Thyroid gland (tissue), 4 donors: ENCODE results near the gene NFIB. TPM values are rescaled to one million over a fixed set of nuclear protein-coding genes. Genes with fewer than 3 reads are reported as not detected.

Source experiments
- DNase-seq, 2 donors: peaks; one replicate each; pipeline ENCODE4 v3.0.0-alpha.2; 2019
- H3K27ac ChIP-seq, 3 donors: fragments of 200-600 bp; sonication (generic); 1 replicate in 2 of 3; 2 replicates in 1 of 3; pipeline ENCODE4 v1.5.1; 2016 to 2019; ENCODE audit warnings: mild to moderate bottlenecking in 1 of 3, moderate library complexity in 1 of 3
- H3K27me3 ChIP-seq: fragments of 200-600 bp; sonication (generic); one replicate; pipeline ENCODE4 v1.5.1; 2019
- H3K36me3 ChIP-seq, 2 donors: fragments of 200-600 bp; sonication (generic); one replicate each; pipeline ENCODE4 v1.5.1; 2016 to 2019
- H3K4me1 ChIP-seq, 2 donors: fragments of 200-600 bp; sonication (generic); one replicate each; pipeline ENCODE4 v1.5.1; 2017 to 2019
- H3K4me3 ChIP-seq, 3 donors: fragments of 200-600 bp; sonication (generic); replicated peaks in 1 of 3; 1 replicate in 2 of 3; 2 replicates in 1 of 3; pipeline ENCODE4 v1.5.1; 2016; ENCODE audit warnings: mild to moderate bottlenecking in 1 of 3
- H3K9me3 ChIP-seq: fragments of 200-600 bp; sonication (generic); one replicate; pipeline ENCODE4 v1.5.1; 2017
- CTCF ChIP-seq, 6 experiments: fragments of 200-600 bp in 3 of 6; fragments of 450-650 bp in 3 of 6; sonication (generic) in 3 of 6; IDR thresholded peaks; one replicate each; pipeline ENCODE4 v1.5.1; 2016 to 2019; ENCODE audit warnings: antibody characterized with exemption in 6 of 6, mild to moderate bottlenecking in 2 of 6, inconsistent platforms in 1 of 6, moderate library complexity in 1 of 6
- POLR2A ChIP-seq, 2 donors: fragments of 450-650 bp; IDR thresholded peaks; one replicate each; pipeline ENCODE4 v1.6.1; 2017; ENCODE audit warnings: antibody characterized with exemption in 2 of 2, mild to moderate bottlenecking in 2 of 2, moderate library complexity in 1 of 2
- WGBS, 2 donors: methylation state at CpG; one replicate each; pipeline ENCODE4 v1.1.5; 2017; 5-methylcytosine and 5-hydroxymethylcytosine counted together
- intact Hi-C: fragments of 100-400 bp; cut with DNase I; formaldehyde crosslinking; loops from one replicate; pipeline ENCODE4 v1.15.1; 2023
- total RNA-seq, 4 donors: library from RNA; depleted of rRNA; stranded (reverse); fragments of >200 nt; gene quantifications; one replicate each; pipeline ENCODE4 v1.2.3, GENCODE V29; 2016

Gene NFIB
- total RNA-seq, 4 donors from 2014 or later = 57.9 to 144 (median 125) TPM

GRCh38 chr9:14140096-14140697 is 173.7 kb downstream of the NFIB start:
- intact Hi-C loops = no loop called here
- Histone ChIP-seq H3K36me3 (no peaks in the 10 kb centered on the region), H3K27ac (peak overlapping the region in 1 of 3 donors; percentile 4), H3K4me3 (no peak overlapping the region), H3K9me3 (no peaks in the 10 kb centered on the region), H3K27me3 (no peaks in the 10 kb centered on the region), H3K4me1 (peaks cover 12 to 14% of the 10 kb centered on the region in 2 donors)
- TF ChIP-seq POLR2A (IDR thresholded peaks at IDR 0.05) = no peak
- no peak for TF ChIP-seq CTCF (IDR thresholded peaks at IDR 0.05)
- DNase-seq = no peak

GRCh38 chr9:14139287-14139686 is 174.7 kb downstream of the NFIB start:
- WGBS, 2 donors = 77 to 81% methylated on average over 1 of the region's 1 CpG
- Histone ChIP-seq H3K4me1 (peaks cover 12 to 14% of the 10 kb centered on the region in 2 donors), H3K27ac (no peak overlapping the region), H3K36me3 (no peaks in the 10 kb centered on the region), H3K4me3 (no peak overlapping the region), H3K27me3 (no peaks in the 10 kb centered on the region), H3K9me3 (no peaks in the 10 kb centered on the region)
- TF ChIP-seq CTCF (IDR thresholded peaks at IDR 0.05) (no peak), POLR2A (IDR thresholded peaks at IDR 0.05) (no peak)
- intact Hi-C loops = no loop called here
- DNase-seq = no peak

- no peak for DNase-seq
- peaks cover 12 to 14% of the 10 kb centered on the region in 2 donors for H3K4me1 ChIP-seq
- WGBS, 2 donors = 92 to 96% methylated on average over 3 of the region's 3 CpGs
- intact Hi-C loops = no loop called here
- TF ChIP-seq POLR2A (IDR thresholded peaks at IDR 0.05) (no peak), CTCF (IDR thresholded peaks at IDR 0.05) (no peak)
- no peaks in the 10 kb centered on the region for H3K27me3 ChIP-seq
- H3K4me3 ChIP-seq = no peak overlapping the region
- H3K27ac ChIP-seq = no peak overlapping the region
- no peaks in the 10 kb centered on the region for H3K36me3 ChIP-seq
- no peaks in the 10 kb centered on the region for H3K9me3 ChIP-seq
Observed at GRCh38 chr9:14136646-14137370, 177.1 kb downstream of the NFIB start.

- WGBS, 2 donors = 94 to 97% methylated on average over 3 of the region's 3 CpGs
- H3K4me1 ChIP-seq = peaks cover 12 to 14% of the 10 kb centered on the region in 2 donors
- DNase-seq = no peak
- no peaks in the 10 kb centered on the region for H3K36me3 ChIP-seq
- H3K27ac ChIP-seq = no peak overlapping the region
- no peak for TF ChIP-seq CTCF (IDR thresholded peaks at IDR 0.05)
- no peak for TF ChIP-seq POLR2A (IDR thresholded peaks at IDR 0.05)
- no peaks in the 10 kb centered on the region for H3K9me3 ChIP-seq
- intact Hi-C loops = no loop called here
- H3K27me3 ChIP-seq = no peaks in the 10 kb centered on the region
- H3K4me3 ChIP-seq = no peak overlapping the region
Observed at GRCh38 chr9:14136047-14136635, 177.8 kb downstream of the NFIB start.

- no peak for TF ChIP-seq CTCF (IDR thresholded peaks at IDR 0.05)
- TF ChIP-seq POLR2A (IDR thresholded peaks at IDR 0.05) = no peak
- no peak for DNase-seq
- no peaks in the 10 kb centered on the region for H3K27me3 ChIP-seq
- H3K27ac ChIP-seq = no peak overlapping the region
- peaks cover 12 to 14% of the 10 kb centered on the region in 2 donors for H3K4me1 ChIP-seq
- H3K4me3 ChIP-seq = no peak overlapping the region
- no peaks in the 10 kb centered on the region for H3K9me3 ChIP-seq
- intact Hi-C loops = no loop called here
- WGBS, 2 donors = 95% methylated on average over 1 of the region's 1 CpG
- H3K36me3 ChIP-seq = no peaks in the 10 kb centered on the region
Observed at GRCh38 chr9:14135421-14135820, 178.5 kb downstream of the NFIB start.
